ENCODE results near the gene PTPN4.

- TF ChIP-seq POLR2A (IDR thresholded peaks at IDR 0.05; ENCODE audit: low read length) (no peak), GATA1 (IDR thresholded peaks at IDR 0.05; ENCODE audit: low read depth, low read length) (no peak)
Observed at GRCh38 chr2:119943058-119943457, 183.3 kb downstream of the PTPN4 start.

Measured in erythroblast (primary cell).